Fibroblast of skin of left biceps (primary cell): ENCODE data around the gene DUS4L.

Source experiments
- DNase-seq, 2 experiments: peaks; one replicate each; pipeline ENCODE4 v3.0.0-alpha.2; 2013; ENCODE audit warnings: low read depth in 2 of 2

Gene DUS4L

DNA sequence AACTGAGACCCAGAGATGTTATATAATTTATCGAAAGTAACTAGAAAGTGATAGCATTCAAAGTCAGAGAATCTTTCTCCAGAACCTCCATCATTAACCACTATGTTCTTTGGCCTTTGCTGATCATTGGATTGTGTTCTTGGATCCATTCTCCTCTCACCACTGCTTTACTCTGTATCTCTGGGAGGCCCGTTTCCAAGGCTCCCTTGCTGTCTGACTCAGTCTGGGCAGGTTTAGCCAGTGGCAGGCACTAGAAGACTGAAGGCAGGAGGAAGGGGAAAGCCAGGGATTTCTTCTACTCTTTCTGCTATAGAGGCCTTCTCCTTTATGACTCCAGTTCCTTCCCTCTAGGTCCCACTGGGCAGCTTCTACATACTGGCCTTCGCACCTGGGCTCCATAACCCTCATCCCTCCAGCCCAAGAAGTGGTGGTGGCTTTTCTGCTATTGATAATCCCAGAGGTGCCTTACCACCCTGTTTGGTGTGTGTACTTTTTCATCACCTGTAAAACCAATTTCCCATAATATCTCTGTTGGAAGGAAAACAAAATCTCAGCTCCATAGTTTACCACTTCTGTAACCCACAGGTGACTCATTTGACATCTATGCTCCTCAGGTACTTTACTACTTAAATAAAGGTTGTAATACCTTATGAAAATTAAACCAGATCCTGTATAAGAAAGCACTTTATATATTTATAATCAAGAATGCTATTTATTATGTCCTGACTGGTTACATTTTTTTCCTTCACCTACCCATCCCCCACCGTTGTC is 52.3 kb downstream of the DUS4L start:
- DNase-seq, result no peak

DNA sequence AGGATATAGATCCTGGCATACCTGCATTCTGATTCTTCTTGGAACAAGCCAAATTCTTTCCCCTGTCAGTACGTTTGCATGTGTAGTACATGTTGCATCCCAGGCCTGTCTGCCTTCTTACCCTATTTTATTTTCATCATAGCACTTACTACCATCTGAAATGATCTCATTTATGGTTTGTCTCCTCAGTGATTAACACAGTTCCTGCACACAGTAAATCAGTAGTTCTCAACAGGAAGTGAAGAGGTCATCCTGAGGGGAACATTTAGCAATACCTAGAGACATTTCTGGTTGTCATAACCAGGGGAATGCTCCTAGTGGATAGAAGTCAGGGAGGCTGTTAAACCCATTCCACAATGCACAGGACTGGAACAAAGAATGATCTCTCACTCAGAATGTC is 58.7 kb downstream of the DUS4L start:
- DNase-seq, result peak; percentile 61 to 66

DNA sequence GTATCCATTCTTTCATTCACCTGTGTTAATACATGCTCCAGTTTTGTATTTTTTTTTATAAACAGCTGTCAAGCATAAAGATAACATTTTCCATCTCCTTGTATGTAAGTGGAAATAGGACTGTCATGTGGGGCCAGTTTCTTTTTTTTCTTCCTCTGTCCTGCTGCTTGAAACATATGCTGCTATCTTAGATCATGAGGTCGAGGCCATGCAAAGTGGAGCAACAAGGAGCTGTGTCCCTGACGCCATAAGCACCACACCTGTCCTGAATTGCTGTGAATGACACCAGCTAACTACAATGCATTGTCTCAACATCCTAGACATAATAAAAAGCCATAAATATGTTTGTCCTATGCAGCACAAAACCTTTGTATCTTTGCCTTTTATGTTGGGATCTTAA is 59.1 kb downstream of the DUS4L start:
- DNase-seq, result no peak

DNA sequence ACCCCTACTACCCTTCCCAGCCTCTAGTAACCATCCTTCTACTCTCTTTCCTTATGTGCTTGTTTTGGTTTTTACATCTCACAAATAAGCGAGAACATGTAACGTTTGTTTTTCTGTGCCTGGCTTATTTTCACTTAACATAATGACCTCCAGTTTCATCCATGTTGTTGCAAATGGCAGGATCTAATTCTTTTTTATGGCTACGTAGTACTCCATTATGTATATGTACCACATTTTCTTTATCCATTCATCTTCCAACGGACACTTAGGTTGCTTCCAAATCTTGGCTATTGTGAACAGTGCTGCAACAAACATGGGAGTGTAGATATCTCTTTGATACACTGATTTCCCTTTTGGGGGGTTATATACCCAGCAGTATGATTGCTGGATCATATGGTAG is 63.2 kb downstream of the DUS4L start:
- DNase-seq, result no peak
